Mucosa of gallbladder (tissue), 1 donor: ENCODE measurements around the gene RUSF1. TPM values are rescaled to one million over a fixed set of nuclear protein-coding genes. Genes with fewer than 3 reads are reported as not detected.
"Not testable (repeated sequence)": the region's sequence is repeated elsewhere in the genome, so short reads cannot be mapped to it uniquely, and the experiment has no call there.

Source experiments
- DNase-seq: peaks from one replicate; pipeline ENCODE4 v3.0.0-alpha.2; 2020; ENCODE audit warnings: low spot score
- total RNA-seq: library from RNA; stranded (reverse); gene quantifications from one replicate; pipeline ENCODE4 v1.2.1, GENCODE V29; 2021
- donor health status: DM: no; HTN: no; CAD: no.

Gene RUSF1
- total RNA-seq, 1 donor from 2014 or later: 82.6 TPM

- DNase-seq: no peak
Measured at GRCh38 chr16:31453255-31454204, 54.7 kb downstream of the RUSF1 start.

GRCh38 chr16:31452631-31453106, 55.5 kb downstream of the RUSF1 start:
- DNase-seq: no peak

GRCh38 chr16:31451681-31452351, 56.4 kb downstream of the RUSF1 start:
- DNase-seq: no peak

GRCh38 chr16:31451201-31451600, 57.0 kb downstream of the RUSF1 start:
- DNase-seq: no peak

- not testable (repeated sequence) for DNase-seq
Measured at GRCh38 chr16:31445931-31446330, 62.3 kb downstream of the RUSF1 start.

- DNase-seq: no peak
Measured at GRCh38 chr16:31441956-31442355, 66.2 kb downstream of the RUSF1 start.

GRCh38 chr16:31440516-31441184, 67.5 kb downstream of the RUSF1 start:
- DNase-seq: no peak

- DNase-seq: no peak
Measured at GRCh38 chr16:31439519-31439918, 68.7 kb downstream of the RUSF1 start.

Other genes starting within 250 kb of the RUSF1 start
- 14.9 TPM for gene ITGAM, start 248.4 kb downstream of the RUSF1 start, total RNA-seq
- gene ITGAX, start 153.2 kb downstream of the RUSF1 start, total RNA-seq: 16.1 TPM
- gene ITGAD, start 115.1 kb downstream of the RUSF1 start, total RNA-seq: 0.09 TPM
- 1.3 TPM for gene COX6A2, start 80.0 kb downstream of the RUSF1 start, total RNA-seq
- 1.2 TPM for gene ZNF843, start 65.6 kb downstream of the RUSF1 start, total RNA-seq
- gene ARMC5, start 48.9 kb downstream of the RUSF1 start, total RNA-seq: 14.6 TPM
- 85.5 TPM for gene TGFB1I1, start 36.2 kb downstream of the RUSF1 start, total RNA-seq
- gene SLC5A2, start 25.3 kb downstream of the RUSF1 start, total RNA-seq: 3.7 TPM
- gene AHSP, start 19.5 kb upstream of the RUSF1 start, total RNA-seq: not detected